MM.1S (cell line): ENCODE measurements around the gene DRC7.

Experiments used
- EZH2 ChIP-seq: fragments of 300-600 bp; sonication (generic); optimal IDR thresholded peaks from 2 replicates; pipeline ENCODE3; 2017; ENCODE audit warnings: low read depth, mild to moderate bottlenecking, antibody characterized with exemption, low read length, mixed read lengths
- EZH2phosphoT487 ChIP-seq: fragments of 300-600 bp; sonication (generic); IDR thresholded peaks from 2 replicates; pipeline ENCODE4 v1.6.1; 2018; ENCODE audit warnings: antibody characterized with exemption, low read length

DNA sequence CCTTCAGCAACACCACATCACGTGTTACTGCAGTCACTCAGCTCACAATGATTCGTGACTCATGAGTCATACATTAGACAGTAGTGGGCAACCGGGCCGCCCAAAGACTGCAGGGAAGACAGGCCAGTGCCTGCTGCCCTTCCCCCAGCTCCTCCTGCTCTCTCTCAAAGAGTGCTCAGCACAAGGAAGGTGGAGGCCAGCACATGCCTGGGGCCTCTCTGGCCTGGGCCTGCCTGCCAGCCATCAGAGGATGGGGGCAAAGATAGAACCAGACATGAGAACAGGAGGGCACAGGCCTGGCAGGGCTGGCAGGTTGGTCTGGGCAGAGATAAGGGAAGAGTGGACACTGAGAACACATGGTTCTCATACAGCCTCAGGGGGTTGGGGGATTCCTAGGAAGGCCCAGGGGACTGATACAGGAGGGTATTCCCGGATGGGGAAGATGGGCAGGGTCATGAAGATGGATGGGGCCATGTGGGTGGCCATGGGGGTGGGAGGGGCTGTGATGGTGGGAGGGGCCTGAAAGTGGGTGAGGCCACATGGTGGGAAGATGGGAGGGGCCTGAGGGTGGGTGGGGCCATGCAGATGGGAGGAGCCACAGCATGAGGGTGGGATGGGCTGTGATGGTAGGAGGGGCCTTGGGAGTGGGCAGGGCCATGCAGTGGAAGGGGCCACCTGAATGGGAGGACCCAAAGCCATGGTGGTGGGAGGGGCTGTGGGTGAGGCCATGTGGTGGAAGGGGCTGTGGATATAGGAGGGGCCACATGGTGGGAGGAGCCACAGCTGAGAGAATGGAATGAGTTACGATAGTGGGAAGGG, 69.9 kb downstream of the DRC7 start:
- TF ChIP-seq EZH2, result no peak
- TF ChIP-seq EZH2phosphoT487, result no peak
